ENCODE results near the gene SPATA4.

DNA sequence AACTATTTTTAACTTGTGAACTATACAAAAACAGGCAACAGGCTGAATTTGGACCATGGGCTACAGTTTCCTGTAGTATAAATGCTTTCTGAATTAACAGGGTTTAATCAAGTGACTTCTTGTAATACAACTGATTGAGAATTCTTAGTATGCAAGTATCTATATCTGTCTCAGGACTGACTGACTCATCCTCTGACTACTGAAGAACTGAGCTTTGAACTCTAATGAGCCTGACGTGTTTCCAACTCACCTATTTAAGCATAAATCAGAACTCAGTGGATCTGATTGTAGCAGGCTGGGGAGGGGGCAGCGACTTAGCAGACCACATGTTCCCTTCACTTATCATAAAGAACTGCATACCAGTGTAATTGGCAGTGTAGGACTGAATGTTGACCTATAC is 7.8 kb downstream of the SPATA4 start:
- no peak for TF ChIP-seq POLR2A (IDR thresholded peaks at IDR 0.05)
- TF ChIP-seq, protein P1, sequence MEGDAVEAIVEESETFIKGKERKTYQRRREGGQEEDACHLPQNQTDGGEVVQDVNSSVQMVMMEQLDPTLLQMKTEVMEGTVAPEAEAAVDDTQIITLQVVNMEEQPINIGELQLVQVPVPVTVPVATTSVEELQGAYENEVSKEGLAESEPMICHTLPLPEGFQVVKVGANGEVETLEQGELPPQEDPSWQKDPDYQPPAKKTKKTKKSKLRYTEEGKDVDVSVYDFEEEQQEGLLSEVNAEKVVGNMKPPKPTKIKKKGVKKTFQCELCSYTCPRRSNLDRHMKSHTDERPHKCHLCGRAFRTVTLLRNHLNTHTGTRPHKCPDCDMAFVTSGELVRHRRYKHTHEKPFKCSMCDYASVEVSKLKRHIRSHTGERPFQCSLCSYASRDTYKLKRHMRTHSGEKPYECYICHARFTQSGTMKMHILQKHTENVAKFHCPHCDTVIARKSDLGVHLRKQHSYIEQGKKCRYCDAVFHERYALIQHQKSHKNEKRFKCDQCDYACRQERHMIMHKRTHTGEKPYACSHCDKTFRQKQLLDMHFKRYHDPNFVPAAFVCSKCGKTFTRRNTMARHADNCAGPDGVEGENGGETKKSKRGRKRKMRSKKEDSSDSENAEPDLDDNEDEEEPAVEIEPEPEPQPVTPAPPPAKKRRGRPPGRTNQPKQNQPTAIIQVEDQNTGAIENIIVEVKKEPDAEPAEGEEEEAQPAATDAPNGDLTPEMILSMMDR (IDR thresholded peaks at IDR 0.05) = no peak

Measured in esophagus squamous epithelium (tissue), 4 donors.